Karpas-422 (cell line): ENCODE measurements around the gene MEN1. TPM values are rescaled to one million over a fixed set of nuclear protein-coding genes. Genes with fewer than 3 reads are reported as not detected.

Experiments
- DNase-seq: peaks from one replicate; pipeline ENCODE4 v3.0.0-alpha.2; 2015
- H2AFZ ChIP-seq: fragments of 200-600 bp; sonication (generic); 2 replicates; pipeline ENCODE4 v1.6.1; 2014; ENCODE audit warnings: antibody characterized with exemption, low read length, mixed read lengths
- H3K27ac ChIP-seq: fragments of 200-600 bp; sonication (generic); 2 replicates; pipeline ENCODE4 v1.5.1; 2014; ENCODE audit warnings: mild to moderate bottlenecking, low read length, moderate library complexity
- H3K27me3 ChIP-seq: fragments of 200-600 bp; sonication (generic); 2 replicates; pipeline ENCODE4 v1.6.1; 2014; ENCODE audit warnings: low read length, mixed read lengths
- H3K36me3 ChIP-seq: fragments of 200-600 bp; sonication (generic); 2 replicates; pipeline ENCODE4 v1.6.1; 2014; ENCODE audit warnings: low read length, mixed read lengths; ENCODE audit not compliant: insufficient read depth
- H3K4me1 ChIP-seq: fragments of 200-600 bp; sonication (generic); 2 replicates; pipeline ENCODE4 v1.6.1; 2014; ENCODE audit warnings: mild to moderate bottlenecking, low read length, mixed read lengths
- H3K4me2 ChIP-seq: fragments of 200-600 bp; sonication (generic); 2 replicates; pipeline ENCODE4 v1.6.1; 2014; ENCODE audit warnings: low read length, low read depth, mild to moderate bottlenecking; ENCODE audit not compliant: poor library complexity, severe bottlenecking
- H3K4me3 ChIP-seq: fragments of 200-600 bp; sonication (generic); 2 replicates; pipeline ENCODE4 v1.5.1; 2014; ENCODE audit warnings: mild to moderate bottlenecking, antibody characterized with exemption, low read length, mixed read lengths
- H3K79me2 ChIP-seq: fragments of 200-600 bp; sonication (generic); 2 replicates; pipeline ENCODE4 v1.6.1; 2014; ENCODE audit warnings: mild to moderate bottlenecking, low read length, mixed read lengths
- H3K9ac ChIP-seq: fragments of 200-600 bp; sonication (generic); 2 replicates; pipeline ENCODE4 v1.6.0; 2014; ENCODE audit warnings: low read length
- H3K9me2 ChIP-seq: fragments of 200-600 bp; sonication (generic), shearing (Covaris generic); replicated peaks from 2 replicates; pipeline ENCODE4 v1.6.0; 2014; ENCODE audit warnings: mild to moderate bottlenecking, low read length, moderate library complexity; ENCODE audit not compliant: insufficient read depth
- H3K9me3 ChIP-seq: fragments of 300-700, 200-600 bp; sonication (generic); 2 replicates; pipeline ENCODE4 v1.6.1; 2014; ENCODE audit warnings: low read length, mixed read lengths
- H4K20me1 ChIP-seq: fragments of 200-600 bp; sonication (generic); 2 replicates; pipeline ENCODE4 v1.6.1; 2014; ENCODE audit warnings: mild to moderate bottlenecking, antibody characterized with exemption, low read length, low read depth; ENCODE audit not compliant: insufficient read depth
- total RNA-seq: library from RNA; depleted of rRNA; stranded (reverse); fragments of >200 nt; shearing (Covaris generic); gene quantifications from 2 replicates; pipeline ENCODE4 v1.2.3, GENCODE V29; 2014; ENCODE audit warnings: low replicate concordance

MEN1 gene
- total RNA-seq, 1 experiment from 2014 or later: 28.3 TPM

DNA sequence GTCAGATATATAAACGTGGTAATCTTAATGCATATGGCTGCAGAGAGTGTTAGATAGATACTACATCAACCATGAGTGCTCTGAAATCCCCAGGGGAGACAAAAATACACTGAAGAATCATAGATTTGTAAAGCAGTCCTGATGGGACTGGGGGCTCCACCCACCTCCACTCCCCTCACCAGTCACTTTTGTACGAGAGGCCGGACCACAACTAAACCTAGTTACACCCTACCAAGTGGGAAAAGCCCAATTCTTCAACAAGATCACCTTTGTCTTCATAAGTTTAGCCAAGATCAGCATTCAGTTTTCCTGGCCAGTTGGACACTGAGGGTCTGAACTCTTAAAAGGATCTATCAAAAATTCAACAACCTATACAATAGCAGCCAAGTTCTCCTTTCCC, 33.5 kb downstream of the MEN1 start:
- peaks cover 46% of the 10 kb centered on the region for H3K4me1 ChIP-seq
- peak overlapping the region; percentile 94 for H3K4me3 ChIP-seq
- peaks cover 53% of the 10 kb centered on the region for H4K20me1 ChIP-seq
- peak overlapping the region; percentile 40 for H3K27ac ChIP-seq
- H3K9ac ChIP-seq: peak overlapping the region; percentile 97
- H3K79me2 ChIP-seq: peaks cover 56% of the 10 kb centered on the region
- H2AFZ ChIP-seq: no peak overlapping the region
- H3K27me3 ChIP-seq: no peaks in the 10 kb centered on the region
- no peaks in the 10 kb centered on the region for H3K9me3 ChIP-seq
- H3K9me2 ChIP-seq: no peaks in the 10 kb centered on the region
- H3K36me3 ChIP-seq: peaks cover 55% of the 10 kb centered on the region
- H3K4me2 ChIP-seq: peak overlapping the region; percentile 97
- no peak for DNase-seq

- Histone ChIP-seq H3K27ac (no peak overlapping the region), H4K20me1 (peaks cover 57% of the 10 kb centered on the region), H3K9me3 (no peaks in the 10 kb centered on the region), H3K27me3 (no peaks in the 10 kb centered on the region), H3K9me2 (no peaks in the 10 kb centered on the region), H3K9ac (peak overlapping the region; percentile 97; the same call in 1 of the 2 replicates), H3K4me2 (peak overlapping the region; percentile 97), H2AFZ (no peak overlapping the region), H3K36me3 (peaks cover 59% of the 10 kb centered on the region), H3K4me3 (peak overlapping the region; percentile 94), H3K4me1 (peaks cover 45% of the 10 kb centered on the region), H3K79me2 (peaks cover 57% of the 10 kb centered on the region)
- DNase-seq: no peak
These were observed 33.9 kb downstream of the MEN1 start for GRCh38 chr11:64776425-64776824.

GRCh38 chr11:64774144-64774543, 36.2 kb downstream of the MEN1 start:
- no peak overlapping the region for H3K9ac ChIP-seq
- no peaks in the 10 kb centered on the region for H3K9me2 ChIP-seq
- peaks cover 66% of the 10 kb centered on the region for H3K79me2 ChIP-seq
- no peak overlapping the region for H3K4me3 ChIP-seq
- H3K27ac ChIP-seq: no peak overlapping the region
- DNase-seq: no peak
- H3K27me3 ChIP-seq: no peaks in the 10 kb centered on the region
- peaks cover 79% of the 10 kb centered on the region for H4K20me1 ChIP-seq
- no peak overlapping the region for H3K4me2 ChIP-seq
- H2AFZ ChIP-seq: no peak overlapping the region
- H3K36me3 ChIP-seq: peaks cover 82% of the 10 kb centered on the region
- no peaks in the 10 kb centered on the region for H3K9me3 ChIP-seq
- peaks cover 32% of the 10 kb centered on the region for H3K4me1 ChIP-seq

DNA sequence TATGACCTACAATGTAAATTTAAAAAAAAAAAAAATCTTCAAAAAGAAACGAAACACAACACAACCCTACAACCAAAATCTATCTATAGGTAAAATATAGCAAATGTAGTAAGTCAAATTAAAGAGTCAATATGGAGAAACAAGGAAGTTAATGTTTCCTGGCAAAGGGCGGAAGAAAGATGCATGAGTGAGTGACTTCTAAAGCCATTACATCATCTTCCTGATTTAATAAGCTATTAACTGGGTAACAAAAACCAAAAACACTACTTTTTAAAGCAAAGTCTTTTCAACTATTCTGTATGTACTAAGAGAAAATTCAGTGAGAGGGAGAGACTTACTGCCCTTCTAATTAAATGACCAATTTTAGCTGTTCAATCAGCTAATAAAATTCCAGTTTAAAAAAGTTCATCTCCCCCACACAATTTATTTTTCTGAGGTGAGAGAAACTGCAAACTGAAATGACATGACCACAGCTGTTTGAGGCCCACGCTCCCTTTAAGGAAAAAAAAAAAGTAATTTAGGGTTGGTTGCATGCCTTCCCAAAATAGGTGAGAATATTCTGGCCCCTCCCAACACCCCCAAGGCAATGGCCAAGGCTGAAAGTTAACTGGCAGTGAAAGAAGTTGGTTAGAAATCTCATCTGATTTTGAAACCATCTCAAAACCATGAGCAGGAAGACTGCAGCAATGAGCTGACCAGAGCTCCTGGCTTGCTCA, 37.9 kb downstream of the MEN1 start:
- H4K20me1 ChIP-seq: peaks cover 93% of the 10 kb centered on the region
- H3K36me3 ChIP-seq: peaks cover 97% of the 10 kb centered on the region
- peaks cover 65% of the 10 kb centered on the region for H3K79me2 ChIP-seq
- H3K9me2 ChIP-seq: no peaks in the 10 kb centered on the region
- no peak for DNase-seq
- no peak overlapping the region for H2AFZ ChIP-seq
- H3K9me3 ChIP-seq: no peaks in the 10 kb centered on the region
- H3K27ac ChIP-seq: peak overlapping the region; percentile 23; the same call in 1 of the 2 replicates
- H3K4me1 ChIP-seq: peaks cover 32% of the 10 kb centered on the region
- H3K9ac ChIP-seq: no peak overlapping the region
- no peak overlapping the region for H3K4me3 ChIP-seq
- H3K4me2 ChIP-seq: no peak overlapping the region
- no peaks in the 10 kb centered on the region for H3K27me3 ChIP-seq

DNA sequence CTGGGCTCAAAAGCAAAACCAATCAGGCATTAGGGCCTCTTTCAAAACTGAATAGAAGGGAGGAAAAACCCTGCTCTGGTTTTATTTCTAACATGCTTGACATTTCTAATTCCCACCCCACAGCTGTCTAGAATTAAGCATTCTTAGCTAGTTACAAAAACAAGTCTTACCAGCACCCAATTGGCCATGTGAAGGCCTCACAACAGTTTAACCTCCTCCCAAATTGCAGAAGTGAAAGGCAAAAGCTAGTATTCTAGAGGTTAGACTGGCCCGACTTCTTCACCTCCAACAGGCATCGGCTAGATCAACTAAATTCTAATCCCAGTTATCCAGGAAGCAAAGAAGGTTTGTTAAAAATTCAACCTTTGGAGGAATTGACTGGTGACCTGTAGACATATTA, 38.5 kb downstream of the MEN1 start:
- no peak overlapping the region for H3K9ac ChIP-seq
- no peak for DNase-seq
- H3K27me3 ChIP-seq: no peaks in the 10 kb centered on the region
- H3K4me1 ChIP-seq: peaks cover 28% of the 10 kb centered on the region
- no peaks in the 10 kb centered on the region for H3K9me2 ChIP-seq
- H4K20me1 ChIP-seq: peaks cover 93% of the 10 kb centered on the region
- H3K4me3 ChIP-seq: no peak overlapping the region
- no peak overlapping the region for H3K4me2 ChIP-seq
- no peak overlapping the region for H3K27ac ChIP-seq
- H3K79me2 ChIP-seq: peaks cover 59% of the 10 kb centered on the region
- peaks cover 97% of the 10 kb centered on the region for H3K36me3 ChIP-seq
- H2AFZ ChIP-seq: no peak overlapping the region
- H3K9me3 ChIP-seq: no peaks in the 10 kb centered on the region

DNA sequence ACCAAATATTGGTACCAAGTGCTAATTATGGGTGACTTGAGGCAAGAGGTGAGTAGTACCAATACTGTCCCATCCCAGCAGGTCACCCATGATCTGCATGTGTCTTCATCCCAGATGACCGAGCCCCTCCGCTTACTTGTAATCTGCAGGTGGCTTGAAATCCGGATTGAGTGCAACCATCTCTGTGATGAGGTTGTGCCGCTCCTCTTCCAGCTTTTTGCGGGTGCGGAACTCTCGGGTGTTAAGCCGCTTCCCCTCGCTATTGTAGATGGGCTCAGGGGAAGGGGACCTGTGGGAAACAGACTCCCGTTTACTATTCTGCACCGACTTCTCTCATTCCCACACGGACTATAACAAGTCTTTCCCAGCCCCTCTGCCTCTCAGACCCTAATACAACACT, 40.2 kb downstream of the MEN1 start:
- peaks cover 81% of the 10 kb centered on the region for H4K20me1 ChIP-seq
- no peak overlapping the region for H3K4me2 ChIP-seq
- peaks cover 83% of the 10 kb centered on the region for H3K36me3 ChIP-seq
- peaks cover 41% of the 10 kb centered on the region for H3K79me2 ChIP-seq
- no peaks in the 10 kb centered on the region for H3K9me3 ChIP-seq
- no peaks in the 10 kb centered on the region for H3K9me2 ChIP-seq
- H3K9ac ChIP-seq: no peak overlapping the region
- peaks cover 15% of the 10 kb centered on the region for H3K4me1 ChIP-seq
- H3K4me3 ChIP-seq: no peak overlapping the region
- H3K27me3 ChIP-seq: no peaks in the 10 kb centered on the region
- no peak overlapping the region for H3K27ac ChIP-seq
- no peak overlapping the region for H2AFZ ChIP-seq
- no peak for DNase-seq

- Histone ChIP-seq H4K20me1 (peaks cover 74% of the 10 kb centered on the region), H3K4me3 (no peak overlapping the region), H3K27me3 (no peaks in the 10 kb centered on the region), H2AFZ (no peak overlapping the region), H3K27ac (no peak overlapping the region), H3K9me3 (no peaks in the 10 kb centered on the region), H3K9me2 (no peaks in the 10 kb centered on the region), H3K79me2 (peaks cover 34% of the 10 kb centered on the region), H3K36me3 (peaks cover 82% of the 10 kb centered on the region), H3K4me1 (peaks cover 14% of the 10 kb centered on the region), H3K9ac (no peak overlapping the region), H3K4me2 (no peak overlapping the region)
- no peak for DNase-seq
These were observed 41.1 kb downstream of the MEN1 start for GRCh38 chr11:64769283-64769682.

GRCh38 chr11:64768300-64768694, 42.1 kb downstream of the MEN1 start:
- H3K36me3 ChIP-seq: peaks cover 79% of the 10 kb centered on the region
- H3K27ac ChIP-seq: no peak overlapping the region
- H3K9ac ChIP-seq: no peak overlapping the region
- no peaks in the 10 kb centered on the region for H3K9me2 ChIP-seq
- no peak overlapping the region for H3K4me3 ChIP-seq
- DNase-seq: peak; percentile 45
- peaks cover 24% of the 10 kb centered on the region for H3K79me2 ChIP-seq
- no peaks in the 10 kb centered on the region for H3K9me3 ChIP-seq
- peaks cover 71% of the 10 kb centered on the region for H4K20me1 ChIP-seq
- H3K4me2 ChIP-seq: no peak overlapping the region
- peaks cover 6% of the 10 kb centered on the region for H3K4me1 ChIP-seq
- H3K27me3 ChIP-seq: no peaks in the 10 kb centered on the region
- H2AFZ ChIP-seq: no peak overlapping the region
